CD14-positive monocyte (primary cell): Measurements from ENCODE around the gene SNAPC2. TPM values are rescaled to one million over a fixed set of nuclear protein-coding genes. Genes with fewer than 3 reads are reported as not detected.
A peak's percentile ranks its signal among the peaks of the same experiment; 100 is the strongest.

Experiments
- DNase-seq, 3 donors: peaks; one replicate each; pipeline ENCODE4 v3.0.0-alpha.2; 2011 to 2022
- H2AFZ ChIP-seq: 2 replicates; pipeline ENCODE4 v1.6.0; 2012; ENCODE audit warnings: mild to moderate bottlenecking, low read depth, low read length, inconsistent platforms; ENCODE audit not compliant: insufficient read depth, poor library complexity, severe bottlenecking
- H3K27ac ChIP-seq, 2 donors: 1 replicate in 1 of 2; 2 replicates in 1 of 2; pipeline ENCODE4 v1.5.1; 2012 to 2013; ENCODE audit warnings: low read length in 2 of 2, control low read depth in 1 of 2, inconsistent platforms in 1 of 2, low read depth in 1 of 2, mild to moderate bottlenecking in 1 of 2
- H3K27me3 ChIP-seq, 2 donors: one replicate each; pipeline versions ENCODE4 v1.6.0 to v1.6.1; 2011 to 2013; ENCODE audit warnings: low read length in 2 of 2; ENCODE audit not compliant: control insufficient read depth in 2 of 2, insufficient read depth in 2 of 2
- H3K36me3 ChIP-seq, 2 donors: replicated peaks in 1 of 2; 1 replicate in 1 of 2; 2 replicates in 1 of 2; pipeline versions ENCODE4 v1.5.1 to v1.6.1; 2012 to 2013; ENCODE audit warnings: low read length in 2 of 2, control low read depth in 1 of 2, inconsistent platforms in 1 of 2, mild to moderate bottlenecking in 1 of 2; ENCODE audit not compliant: insufficient read depth in 2 of 2, control insufficient read depth in 1 of 2
- H3K4me1 ChIP-seq, 2 donors: 1 replicate in 1 of 2; 2 replicates in 1 of 2; pipeline versions ENCODE4 v1.5.1 to v1.6.1; 2012 to 2013; ENCODE audit warnings: low read length in 2 of 2, control low read depth in 1 of 2, inconsistent platforms in 1 of 2, mild to moderate bottlenecking in 1 of 2, moderate library complexity in 1 of 2; ENCODE audit not compliant: insufficient read depth in 2 of 2, control insufficient read depth in 1 of 2
- H3K4me2 ChIP-seq: replicated peaks from 2 replicates; pipeline ENCODE3; 2012; ENCODE audit warnings: low read length, moderate library complexity, mild to moderate bottlenecking; ENCODE audit not compliant: poor library complexity, severe bottlenecking; ENCODE audit errors: extremely low read depth
- H3K4me3 ChIP-seq, 3 experiments: fragments of 200-600 bp in 1 of 3; sonication (generic) in 1 of 3; replicated peaks in 1 of 3; 1 replicate in 2 of 3; 2 replicates in 1 of 3; pipeline ENCODE4 v1.5.1; 2011 to 2013; ENCODE audit warnings: low read length in 3 of 3, mild to moderate bottlenecking in 3 of 3, control low read depth in 2 of 3, low read depth in 2 of 3, inconsistent platforms in 1 of 3, moderate library complexity in 1 of 3
- H3K79me2 ChIP-seq: 2 replicates; pipeline ENCODE4 v1.6.0; 2012; ENCODE audit warnings: mild to moderate bottlenecking, control low read depth, inconsistent platforms, low read length, moderate library complexity; ENCODE audit not compliant: insufficient read depth
- H3K9ac ChIP-seq: 2 replicates; pipeline ENCODE4 v1.6.0; 2017; ENCODE audit warnings: low read length, mild to moderate bottlenecking; ENCODE audit not compliant: insufficient read depth, poor library complexity, severe bottlenecking
- H3K9me3 ChIP-seq, 2 donors: replicated peaks in 1 of 2; 1 replicate in 1 of 2; 2 replicates in 1 of 2; pipeline versions ENCODE4 v1.5.1 to v1.6.1; 2012 to 2013; ENCODE audit warnings: low read length in 2 of 2, control low read depth in 1 of 2; ENCODE audit not compliant: control insufficient read depth in 1 of 2, insufficient read depth in 1 of 2
- H4K20me1 ChIP-seq: 2 replicates; pipeline ENCODE4 v1.6.0; 2012; ENCODE audit warnings: mild to moderate bottlenecking, low read length, control low read depth, moderate library complexity; ENCODE audit not compliant: insufficient read depth
- H3K27ac Mint-ChIP-seq, 7 donors: one replicate each; pipeline ENCODE4 v1.8.0; 2020; ENCODE audit warnings: mild to moderate bottlenecking in 7 of 7, mixed read lengths in 7 of 7, moderate library complexity in 6 of 7, inconsistent platforms in 2 of 7
- H3K27me3 Mint-ChIP-seq, 3 donors: one replicate each; pipeline ENCODE4 v1.8.0; 2021 to 2022; ENCODE audit warnings: low read depth in 3 of 3, mild to moderate bottlenecking in 3 of 3, mixed read lengths in 3 of 3, moderate library complexity in 3 of 3, inconsistent platforms in 1 of 3
- H3K36me3 Mint-ChIP-seq, 2 donors: one replicate each; pipeline ENCODE4 v1.8.0; 2020; ENCODE audit warnings: mixed read lengths in 2 of 2, inconsistent platforms in 1 of 2, mild to moderate bottlenecking in 1 of 2
- H3K4me1 Mint-ChIP-seq: one replicate; pipeline ENCODE4 v1.8.0; 2020; ENCODE audit warnings: mild to moderate bottlenecking, mixed read lengths
- H3K4me3 Mint-ChIP-seq, 2 donors: one replicate each; pipeline ENCODE4 v1.8.0; 2020; ENCODE audit warnings: mild to moderate bottlenecking in 2 of 2, mixed read lengths in 2 of 2, moderate library complexity in 1 of 2
- H3K9me3 Mint-ChIP-seq, 7 donors: one replicate each; pipeline ENCODE4 v1.8.0; 2020 to 2022; ENCODE audit warnings: mixed read lengths in 7 of 7, mild to moderate bottlenecking in 6 of 7, moderate library complexity in 6 of 7, inconsistent platforms in 2 of 7
- WGBS: methylation state at CpG from one replicate; pipeline ENCODE4 v1.1.5; 2013; ENCODE audit warnings: missing lambda C conversion rate; ENCODE audit not compliant: insufficient coverage; 5-methylcytosine and 5-hydroxymethylcytosine counted together
- intact Hi-C, 2 donors: fragments of 100-400 bp; cut with micrococcal nuclease; formaldehyde crosslinking; loops; one replicate each; pipeline versions ENCODE4 v1.15.0 to v1.15.1; 2023
- polyA plus RNA-seq, 3 donors: library from polyadenylated mRNA; depleted of rRNA in 1 of 3; unstranded in 2 of 3; stranded (reverse) in 1 of 3; fragments of 300-500 nt in 2 of 3; fragments of >200 nt in 1 of 3; fragmentation: Illumina TruSeq in 2 of 3; gene quantifications; 1 replicate in 2 of 3; 2 replicates in 1 of 3; pipeline ENCODE4 v1.2.3, GENCODE V29; 2012 to 2021
- TF ChIP-seq, protein P1 (sequence below): fragments of 200-600 bp; IDR thresholded peaks from one replicate; pipeline ENCODE4 v1.8.0; 2022; ENCODE audit warnings: antibody characterized with exemption, mild to moderate bottlenecking

SNAPC2 gene
- polyA plus RNA-seq, 3 donors: 15.7 to 27.5 (median 18.3) TPM

DNA sequence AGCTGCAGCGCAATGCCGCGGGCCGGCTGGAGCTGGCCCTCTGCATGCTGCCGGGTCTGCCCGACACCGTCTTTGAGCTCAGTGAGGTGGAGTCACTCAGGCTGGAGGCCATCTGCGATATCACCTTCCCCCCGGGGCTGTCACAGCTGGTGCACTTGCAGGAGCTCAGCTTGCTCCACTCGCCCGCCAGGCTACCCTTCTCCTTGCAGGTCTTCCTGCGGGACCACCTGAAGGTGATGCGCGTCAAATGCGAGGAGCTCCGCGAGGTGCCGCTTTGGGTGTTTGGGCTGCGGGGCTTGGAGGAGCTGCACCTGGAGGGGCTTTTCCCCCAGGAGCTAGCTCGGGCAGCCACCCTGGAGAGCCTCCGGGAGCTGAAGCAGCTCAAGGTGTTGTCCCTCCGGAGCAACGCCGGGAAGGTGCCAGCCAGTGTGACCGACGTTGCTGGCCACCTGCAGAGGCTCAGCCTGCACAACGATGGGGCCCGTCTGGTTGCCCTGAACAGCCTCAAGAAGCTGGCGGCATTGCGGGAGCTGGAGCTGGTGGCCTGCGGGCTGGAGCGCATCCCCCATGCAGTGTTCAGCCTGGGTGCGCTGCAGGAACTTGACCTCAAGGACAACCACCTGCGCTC lies 20.3 kb upstream of the SNAPC2 start:
- H3K9ac ChIP-seq: no peak overlapping the region
- Mint-ChIP-seq H3K36me3 (peaks cover 2 to 3% of the 10 kb centered on the region in 2 donors), H3K9me3 (peaks cover 0 to 3% (median 0%) of the 10 kb centered on the region in 7 donors), H3K4me3 (no peak overlapping the region), H3K27me3 (peaks cover 4 to 11% (median 11%) of the 10 kb centered on the region in 3 donors), H3K4me1 (peaks cover 20% of the 10 kb centered on the region), H3K27ac (peak overlapping the region in 1 of 7 donors; percentile 65)
- intact Hi-C loops: loop anchor here in 1 of 2 donors (10.0 kb wide), 1 partner anchor 265 kb away; the partner anchor contains the start of genes PCP2 and STXBP2
- H3K79me2 ChIP-seq: peaks cover 9% of the 10 kb centered on the region
- H3K4me2 ChIP-seq: no peak overlapping the region
- H3K4me1 ChIP-seq: peaks cover 16 to 19% of the 10 kb centered on the region in 2 donors
- TF ChIP-seq, protein P1, sequence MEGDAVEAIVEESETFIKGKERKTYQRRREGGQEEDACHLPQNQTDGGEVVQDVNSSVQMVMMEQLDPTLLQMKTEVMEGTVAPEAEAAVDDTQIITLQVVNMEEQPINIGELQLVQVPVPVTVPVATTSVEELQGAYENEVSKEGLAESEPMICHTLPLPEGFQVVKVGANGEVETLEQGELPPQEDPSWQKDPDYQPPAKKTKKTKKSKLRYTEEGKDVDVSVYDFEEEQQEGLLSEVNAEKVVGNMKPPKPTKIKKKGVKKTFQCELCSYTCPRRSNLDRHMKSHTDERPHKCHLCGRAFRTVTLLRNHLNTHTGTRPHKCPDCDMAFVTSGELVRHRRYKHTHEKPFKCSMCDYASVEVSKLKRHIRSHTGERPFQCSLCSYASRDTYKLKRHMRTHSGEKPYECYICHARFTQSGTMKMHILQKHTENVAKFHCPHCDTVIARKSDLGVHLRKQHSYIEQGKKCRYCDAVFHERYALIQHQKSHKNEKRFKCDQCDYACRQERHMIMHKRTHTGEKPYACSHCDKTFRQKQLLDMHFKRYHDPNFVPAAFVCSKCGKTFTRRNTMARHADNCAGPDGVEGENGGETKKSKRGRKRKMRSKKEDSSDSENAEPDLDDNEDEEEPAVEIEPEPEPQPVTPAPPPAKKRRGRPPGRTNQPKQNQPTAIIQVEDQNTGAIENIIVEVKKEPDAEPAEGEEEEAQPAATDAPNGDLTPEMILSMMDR: no peak
- H2AFZ ChIP-seq: no peak overlapping the region
- DNase-seq: peak in 1 of 3 donors; percentile 8
- H3K36me3 ChIP-seq: no peaks in the 10 kb centered on the region
- peaks cover 7% of the 10 kb centered on the region for H4K20me1 ChIP-seq
- H3K27ac ChIP-seq: no peak overlapping the region
- no peaks in the 10 kb centered on the region for H3K9me3 ChIP-seq
- H3K27me3 ChIP-seq: peaks cover 0 to 3% of the 10 kb centered on the region in 2 donors
- 96% methylated on average over 32 of the region's 34 CpGs for WGBS
- no peak overlapping the region for H3K4me3 ChIP-seq

DNA sequence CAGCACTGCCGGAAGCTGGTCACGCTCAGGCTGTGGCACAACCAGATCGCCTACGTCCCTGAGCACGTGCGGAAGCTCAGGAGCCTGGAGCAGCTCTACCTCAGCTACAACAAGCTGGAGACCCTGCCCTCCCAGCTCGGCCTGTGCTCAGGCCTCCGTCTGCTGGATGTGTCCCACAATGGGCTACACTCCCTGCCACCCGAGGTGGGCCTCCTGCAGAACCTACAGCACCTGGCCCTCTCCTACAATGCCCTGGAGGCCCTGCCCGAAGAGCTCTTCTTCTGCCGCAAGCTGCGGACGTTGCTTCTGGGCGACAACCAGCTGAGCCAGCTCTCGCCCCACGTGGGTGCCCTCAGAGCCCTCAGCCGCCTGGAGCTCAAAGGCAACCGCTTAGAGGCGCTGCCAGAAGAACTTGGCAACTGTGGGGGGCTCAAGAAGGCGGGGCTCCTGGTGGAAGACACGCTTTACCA lies 19.7 kb upstream of the SNAPC2 start:
- Histone ChIP-seq H3K9ac (no peak overlapping the region), H4K20me1 (peaks cover 13% of the 10 kb centered on the region), H3K4me2 (no peak overlapping the region), H3K4me1 (peaks cover 19 to 25% of the 10 kb centered on the region in 2 donors), H3K36me3 (peaks cover 0 to 2% of the 10 kb centered on the region in 2 donors), H3K27me3 (no peaks in the 10 kb centered on the region), H3K27ac (no peak overlapping the region), H3K79me2 (peaks cover 14% of the 10 kb centered on the region), H2AFZ (no peak overlapping the region), H3K9me3 (no peaks in the 10 kb centered on the region), H3K4me3 (no peak overlapping the region)
- Mint-ChIP-seq H3K4me1 (peaks cover 21% of the 10 kb centered on the region), H3K9me3 (peaks cover 0 to 3% (median 0%) of the 10 kb centered on the region in 7 donors), H3K27ac (no peak overlapping the region), H3K27me3 (peaks cover 1 to 9% (median 7%) of the 10 kb centered on the region in 3 donors), H3K4me3 (no peak overlapping the region), H3K36me3 (peaks cover 6% of the 10 kb centered on the region in 2 donors)
- intact Hi-C loops: loop anchor here in 1 of 2 donors (10.0 kb wide), 1 partner anchor 266 kb away; the partner anchor contains the start of genes PCP2 and STXBP2
- TF ChIP-seq, protein P1: no peak
- WGBS: 92% methylated on average over 21 of the region's 21 CpGs
- no peak for DNase-seq
